Endothelial cell of umbilical vein (primary cell): Measurements from ENCODE around the gene HIGD1C. TPM values are rescaled to one million over a fixed set of nuclear protein-coding genes. Genes with fewer than 3 reads are reported as not detected.

Experiments
- BruUV-seq: library from RNA; stranded (reverse); fragments of 400-500 nt; replicated peaks from 2 replicates; lab custom pipeline; 2021; lab: Mats Ljungman, UMichigan
- CTCF ChIA-PET: fragments of 300-600, 350-600 bp; sonication (Branson Sonifier 250); formaldehyde crosslinking; loops from one replicate; lab custom pipeline; 2021; ENCODE audit warnings: antibody characterized with exemption, inconsistent platforms; lab: Charles Lee
- POLR2A ChIA-PET: fragments of 300-600, 350-600 bp; sonication (Branson Sonifier 250); formaldehyde crosslinking; loops from one replicate; lab custom pipeline; 2021; ENCODE audit warnings: antibody characterized with exemption, inconsistent platforms; lab: Charles Lee
- DNase-seq: peaks from one replicate; pipeline ENCODE4 v3.0.0-alpha.2; 2011; ENCODE audit warnings: low read depth, low spot score
- FAIRE-seq: peaks from 2 replicates; lab custom pipeline; 2011; peaks lifted over from hg19 to GRCh38; lab: Jason Lieb, UNC
- H2AFZ ChIP-seq: 2 replicates; pipeline ENCODE4 v1.6.0; 2012; ENCODE audit warnings: low read depth, low read length, control low read depth, inconsistent platforms
- H3K27ac ChIP-seq: 2 replicates; pipeline ENCODE4 v1.5.1; 2011; ENCODE audit warnings: low read depth, mild to moderate bottlenecking, control low read depth, low read length, moderate library complexity; ENCODE audit not compliant: insufficient read depth
- H3K27me3 ChIP-seq, 2 experiments: 2 replicates each; pipeline versions ENCODE4 v1.6.0 to v1.6.1; 2011; ENCODE audit warnings: low read length in 2 of 2, mixed read lengths in 1 of 2; ENCODE audit not compliant: control insufficient read depth in 2 of 2, insufficient read depth in 2 of 2
- H3K36me3 ChIP-seq, 2 experiments: 2 replicates in 1 of 2; 3 replicates in 1 of 2; pipeline ENCODE4 v1.5.1; 2011; ENCODE audit warnings: low read length in 2 of 2, mild to moderate bottlenecking in 1 of 2, moderate library complexity in 1 of 2; ENCODE audit not compliant: control insufficient read depth in 2 of 2, insufficient read depth in 2 of 2; ENCODE audit errors: extremely low read depth in 1 of 2
- H3K4me1 ChIP-seq: 3 replicates; pipeline ENCODE4 v1.5.1; 2011; ENCODE audit warnings: mild to moderate bottlenecking, low read length; ENCODE audit not compliant: control insufficient read depth, insufficient read depth; ENCODE audit errors: extremely low read depth
- H3K4me2 ChIP-seq: 2 replicates; pipeline ENCODE4 v1.6.1; 2011; ENCODE audit warnings: low read length, control low read depth, mixed read lengths; ENCODE audit not compliant: insufficient read depth
- H3K4me3 ChIP-seq, 3 experiments: fragments of 200-600 bp in 1 of 3; sonication (generic), shearing (Covaris generic) in 1 of 3; replicated peaks in 1 of 3; 2 replicates each; pipeline ENCODE4 v1.5.1; 2011 to 2016; ENCODE audit warnings: control low read depth in 3 of 3, low read length in 3 of 3, mild to moderate bottlenecking in 2 of 3, inconsistent platforms in 1 of 3, low read depth in 1 of 3, moderate library complexity in 1 of 3; ENCODE audit not compliant: insufficient read depth in 1 of 3
- H3K79me2 ChIP-seq: 2 replicates; pipeline ENCODE4 v1.6.0; 2012; ENCODE audit warnings: low read length, inconsistent platforms; ENCODE audit not compliant: control insufficient read depth, insufficient read depth
- H3K9ac ChIP-seq: replicated peaks from 2 replicates; pipeline ENCODE3; 2011; ENCODE audit warnings: low read length, control low read depth; ENCODE audit not compliant: insufficient read depth; ENCODE audit errors: extremely low read depth
- H3K9me1 ChIP-seq: replicated peaks from 3 replicates; pipeline ENCODE4 v1.6.0; 2011; ENCODE audit warnings: mild to moderate bottlenecking, low read length; ENCODE audit not compliant: control insufficient read depth, insufficient read depth; ENCODE audit errors: extremely low read depth
- H3K9me3 ChIP-seq: replicated peaks from 2 replicates; pipeline ENCODE4 v1.5.1; 2012; ENCODE audit warnings: low read length, inconsistent platforms; ENCODE audit not compliant: control insufficient read depth, insufficient read depth
- H4K20me1 ChIP-seq: replicated peaks from 2 replicates; pipeline ENCODE3; 2011; ENCODE audit warnings: mild to moderate bottlenecking, low read length; ENCODE audit not compliant: control insufficient read depth, insufficient read depth; ENCODE audit errors: extremely low read depth
- CTCF ChIP-seq, 2 donors: IDR thresholded peaks; 1 replicate in 1 of 2; 2 replicates in 1 of 2; pipeline ENCODE4 v1.5.1; 2011; ENCODE audit warnings: low read length in 2 of 2, mild to moderate bottlenecking in 2 of 2, moderate library complexity in 2 of 2, control low read depth in 1 of 2, inconsistent platforms in 1 of 2, low read depth in 1 of 2; ENCODE audit not compliant: insufficient read depth in 1 of 2; ENCODE audit errors: extremely low read depth in 1 of 2
- EZH2 ChIP-seq: IDR thresholded peaks from 2 replicates; pipeline ENCODE4 v1.6.1; 2012; ENCODE audit warnings: borderline replicate concordance, low read depth, mild to moderate bottlenecking, moderate library complexity, low read length, inconsistent platforms; ENCODE audit not compliant: severe bottlenecking
- FOS ChIP-seq: IDR thresholded peaks from 2 replicates; pipeline ENCODE4 v1.6.1; 2011; ENCODE audit warnings: mild to moderate bottlenecking, low read length, moderate library complexity, borderline replicate concordance; ENCODE audit not compliant: insufficient read depth
- JUN ChIP-seq: IDR thresholded peaks from 2 replicates; pipeline ENCODE4 v1.6.1; 2011; ENCODE audit warnings: borderline replicate concordance, low read depth; ENCODE audit not compliant: insufficient read length, insufficient read depth
- MYC ChIP-seq: IDR thresholded peaks from one replicate; pipeline ENCODE4 v1.6.1; 2011; ENCODE audit warnings: mild to moderate bottlenecking, low read depth, low read length
- POLR2A ChIP-seq: IDR thresholded peaks from 2 replicates; pipeline ENCODE4 v1.6.1; 2012; ENCODE audit warnings: low read depth, mild to moderate bottlenecking, control low read depth, low read length
- dilution Hi-C: fragments of 300-500 bp; cut with MboI; formaldehyde crosslinking; loops from one replicate; pipeline ENCODE4 v1.15.0; 2019; ENCODE audit warnings: low sequenced_read_pairs; ENCODE audit not compliant: extremely low pct_ligation_motif_present
- intact Hi-C: fragments of 100-400 bp; cut with micrococcal nuclease; formaldehyde crosslinking; loops from one replicate; pipeline ENCODE4 v1.10.0; 2022
- polyA plus RNA-seq, 4 experiments: library from polyadenylated mRNA; depleted of rRNA in 3 of 4; stranded (reverse) in 3 of 4; unstranded in 1 of 4; fragments of >200 nt; gene quantifications; 2 replicates each; pipeline versions ENCODE4 v1.2.1 to v1.2.3, GENCODE V29; 2011 to 2012; ENCODE audit warnings: missing spikeins in 1 of 4
- total RNA-seq: library from RNA; stranded (reverse); gene quantifications from 2 replicates; pipeline ENCODE4 v1.2.3, GENCODE V29; 2021

The HIGD1C gene
- total and polyA plus RNA-seq, 2 donors (not counting 3 experiments of a cell fraction or from before 2014, with no cell fraction given) = not detected

GRCh38 chr12:50971946-50972345, 19.6 kb downstream of the HIGD1C start:
- H3K79me2 ChIP-seq = no peaks in the 10 kb centered on the region
- H3K9me1 ChIP-seq = no peaks in the 10 kb centered on the region
- no peak overlapping the region for H2AFZ ChIP-seq
- no peaks in the 10 kb centered on the region for H4K20me1 ChIP-seq
- TF ChIP-seq POLR2A = no peak
- TF ChIP-seq JUN = no peak
- TF ChIP-seq CTCF (IDR thresholded peaks at IDR 0.05; ENCODE audit: extremely low read depth in 1 of 2, insufficient read depth in 1 of 2, low read depth in 1 of 2, low read length in 2 of 2) = no peak
- no peak for TF ChIP-seq EZH2
- TF ChIP-seq FOS = no peak
- no peak for TF ChIP-seq MYC
- intact Hi-C loops (no loop called here), dilution Hi-C loops (no loop called here)
- ChIA-PET CTCF (no interaction called here), POLR2A (no interaction called here)
- H3K4me2 ChIP-seq = no peak overlapping the region
- FAIRE-seq (peak; percentile 44), DNase-seq (no peak)
- no peaks in the 10 kb centered on the region for H3K36me3 ChIP-seq
- H3K9me3 ChIP-seq = no peaks in the 10 kb centered on the region
- no TSS peak for BruUV-seq
- no peaks in the 10 kb centered on the region for H3K4me1 ChIP-seq
- H3K27me3 ChIP-seq = no peaks in the 10 kb centered on the region
- no peak overlapping the region for H3K27ac ChIP-seq
- H3K9ac ChIP-seq = no peak overlapping the region
- no peak overlapping the region for H3K4me3 ChIP-seq
